Measurements from ENCODE around the gene DSCAM. TPM values are rescaled to one million over a fixed set of nuclear protein-coding genes. Genes with fewer than 3 reads are reported as not detected.

DSCAM gene
- total RNA-seq, 4 donors from 2014 or later = not detected

- H3K27ac ChIP-seq = no peak overlapping the region
Measured at GRCh38 chr21:40257342-40257741, 589.6 kb downstream of the DSCAM start.

GRCh38 chr21:40255518-40256444 is 591.2 kb downstream of the DSCAM start:
- H3K9me3 ChIP-seq = peaks cover 0 to 10% (median 0%) of the 10 kb centered on the region in 3 donors
- no peak for ATAC-seq
- H3K4me1 ChIP-seq = peaks cover 0 to 10% (median 0%) of the 10 kb centered on the region in 3 donors
- no peak overlapping the region for H3K4me3 ChIP-seq
- no peaks in the 10 kb centered on the region for H3K36me3 ChIP-seq
- no peaks in the 10 kb centered on the region for H3K27me3 ChIP-seq
- 53 to 62% methylated on average over 3 to 4 of the region's 6 CpGs for WGBS, 2 donors (ENCODE audit: low coverage in 1 of 2)
- no peak for TF ChIP-seq POLR2A (IDR thresholded peaks at IDR 0.05)
- no peak for TF ChIP-seq POLR2AphosphoS5 (IDR thresholded peaks at IDR 0.05)
- no peak for TF ChIP-seq EP300 (IDR thresholded peaks at IDR 0.05)
- TF ChIP-seq CTCF (IDR thresholded peaks at IDR 0.05) = no peak
- no peak overlapping the region for H3K27ac ChIP-seq

More at GRCh38 chr21:40257342-40257741, 589.6 kb downstream of the DSCAM start:
- peaks cover 0 to 10% (median 0%) of the 10 kb centered on the region in 3 donors for H3K4me1 ChIP-seq
- ATAC-seq = no peak
- H3K36me3 ChIP-seq = no peaks in the 10 kb centered on the region
- peaks cover 0 to under 1% (median 0%) of the 10 kb centered on the region in 3 donors for H3K9me3 ChIP-seq
- no peaks in the 10 kb centered on the region for H3K27me3 ChIP-seq
- no peak for TF ChIP-seq CTCF (IDR thresholded peaks at IDR 0.05)
- TF ChIP-seq POLR2A (IDR thresholded peaks at IDR 0.05) = no peak
- no peak for TF ChIP-seq EP300 (IDR thresholded peaks at IDR 0.05)
- no peak for TF ChIP-seq POLR2AphosphoS5 (IDR thresholded peaks at IDR 0.05)
- H3K4me3 ChIP-seq = no peak overlapping the region
- 62 to 80% methylated on average over 2 to 3 of the region's 3 CpGs for WGBS, 2 donors (ENCODE audit: low coverage in 1 of 2)

GRCh38 chr21:40254540-40255465 is 592.2 kb downstream of the DSCAM start:
- peaks cover 0 to 10% (median 0%) of the 10 kb centered on the region in 3 donors for H3K4me1 ChIP-seq
- no peaks in the 10 kb centered on the region for H3K36me3 ChIP-seq
- H3K27ac ChIP-seq = no peak overlapping the region
- no peaks in the 10 kb centered on the region for H3K27me3 ChIP-seq
- ATAC-seq = no peak
- TF ChIP-seq CTCF (IDR thresholded peaks at IDR 0.05) (no peak), POLR2A (IDR thresholded peaks at IDR 0.05) (no peak), POLR2AphosphoS5 (IDR thresholded peaks at IDR 0.05) (no peak), EP300 (IDR thresholded peaks at IDR 0.05) (no peak)
- H3K4me3 ChIP-seq = no peak overlapping the region
- 35 to 44% methylated on average over 11 to 13 of the region's 13 CpGs for WGBS, 2 donors (ENCODE audit: low coverage in 1 of 2)
- peaks cover 0 to 10% (median 0%) of the 10 kb centered on the region in 3 donors for H3K9me3 ChIP-seq

GRCh38 chr21:40253112-40253511 is 593.8 kb downstream of the DSCAM start:
- no peak overlapping the region for H3K27ac ChIP-seq
- H3K36me3 ChIP-seq = no peaks in the 10 kb centered on the region
- 65 to 81% methylated on average over 3 of the region's 3 CpGs for WGBS, 2 donors (ENCODE audit: low coverage in 1 of 2)
- H3K27me3 ChIP-seq = no peaks in the 10 kb centered on the region
- H3K4me1 ChIP-seq = peaks cover 0 to 10% (median 0%) of the 10 kb centered on the region in 3 donors
- no peak for ATAC-seq
- TF ChIP-seq EP300 (IDR thresholded peaks at IDR 0.05) (no peak), CTCF (IDR thresholded peaks at IDR 0.05) (no peak), POLR2A (IDR thresholded peaks at IDR 0.05) (no peak), POLR2AphosphoS5 (IDR thresholded peaks at IDR 0.05) (no peak)
- no peak overlapping the region for H3K4me3 ChIP-seq
- H3K9me3 ChIP-seq = peaks cover 0 to 10% (median 0%) of the 10 kb centered on the region in 3 donors

Measured in gastroesophageal sphincter (tissue), 4 donors.